ENCODE measurements around the gene GPR12. TPM values are rescaled to one million over a fixed set of nuclear protein-coding genes. Genes with fewer than 3 reads are reported as not detected.
A peak's percentile ranks its signal among the peaks of the same experiment; 100 is the strongest.

GPR12 gene
- total and polyA plus RNA-seq, 10 of the 15 experiments (the other 5 are each of a cell fraction or from before 2014, with no cell fraction given), result not detected

DNA sequence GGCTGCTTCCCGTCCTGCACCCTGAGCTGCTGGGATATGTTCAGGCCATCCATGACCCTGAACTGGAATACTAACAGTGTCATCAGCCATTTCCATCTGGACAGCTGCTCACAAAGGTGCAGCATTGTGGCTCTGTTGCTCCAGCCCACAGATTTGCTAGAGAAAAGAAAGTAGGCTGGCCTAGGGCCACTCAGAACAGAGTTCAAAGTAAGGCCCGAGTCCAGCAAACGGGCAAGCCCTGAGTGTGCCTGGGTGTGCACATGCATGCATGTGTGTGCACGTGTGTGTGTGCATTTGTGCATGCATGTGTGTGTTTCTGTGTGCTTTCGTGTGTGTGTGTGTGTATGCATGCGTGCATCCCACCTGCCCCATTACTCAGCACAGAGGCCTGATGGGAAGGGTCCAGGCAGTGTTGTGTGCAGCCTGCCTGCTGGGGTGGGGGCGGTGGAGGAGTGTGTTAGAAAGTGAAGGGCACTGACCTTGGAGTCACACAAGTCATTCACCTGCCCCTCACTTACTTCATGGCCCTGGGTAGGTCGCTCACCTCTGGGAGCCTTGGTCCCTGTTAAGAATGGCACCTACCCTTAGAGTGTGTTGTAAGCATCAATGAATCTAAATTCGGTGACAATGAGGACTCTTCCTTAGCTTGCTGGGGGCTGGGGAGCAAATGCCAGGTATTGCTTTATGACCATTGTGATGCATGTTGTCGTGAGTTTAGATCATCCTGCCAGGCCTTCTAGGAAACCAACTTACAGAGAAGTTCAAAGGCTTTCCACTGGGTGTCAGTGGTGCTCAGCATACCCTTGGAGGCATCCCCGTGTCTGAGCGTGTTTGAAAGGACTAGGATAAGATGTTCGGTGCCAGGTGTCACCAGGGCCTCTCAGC, 53.2 kb downstream of the GPR12 start (continued):
- TF ChIP-seq, protein P1, sequence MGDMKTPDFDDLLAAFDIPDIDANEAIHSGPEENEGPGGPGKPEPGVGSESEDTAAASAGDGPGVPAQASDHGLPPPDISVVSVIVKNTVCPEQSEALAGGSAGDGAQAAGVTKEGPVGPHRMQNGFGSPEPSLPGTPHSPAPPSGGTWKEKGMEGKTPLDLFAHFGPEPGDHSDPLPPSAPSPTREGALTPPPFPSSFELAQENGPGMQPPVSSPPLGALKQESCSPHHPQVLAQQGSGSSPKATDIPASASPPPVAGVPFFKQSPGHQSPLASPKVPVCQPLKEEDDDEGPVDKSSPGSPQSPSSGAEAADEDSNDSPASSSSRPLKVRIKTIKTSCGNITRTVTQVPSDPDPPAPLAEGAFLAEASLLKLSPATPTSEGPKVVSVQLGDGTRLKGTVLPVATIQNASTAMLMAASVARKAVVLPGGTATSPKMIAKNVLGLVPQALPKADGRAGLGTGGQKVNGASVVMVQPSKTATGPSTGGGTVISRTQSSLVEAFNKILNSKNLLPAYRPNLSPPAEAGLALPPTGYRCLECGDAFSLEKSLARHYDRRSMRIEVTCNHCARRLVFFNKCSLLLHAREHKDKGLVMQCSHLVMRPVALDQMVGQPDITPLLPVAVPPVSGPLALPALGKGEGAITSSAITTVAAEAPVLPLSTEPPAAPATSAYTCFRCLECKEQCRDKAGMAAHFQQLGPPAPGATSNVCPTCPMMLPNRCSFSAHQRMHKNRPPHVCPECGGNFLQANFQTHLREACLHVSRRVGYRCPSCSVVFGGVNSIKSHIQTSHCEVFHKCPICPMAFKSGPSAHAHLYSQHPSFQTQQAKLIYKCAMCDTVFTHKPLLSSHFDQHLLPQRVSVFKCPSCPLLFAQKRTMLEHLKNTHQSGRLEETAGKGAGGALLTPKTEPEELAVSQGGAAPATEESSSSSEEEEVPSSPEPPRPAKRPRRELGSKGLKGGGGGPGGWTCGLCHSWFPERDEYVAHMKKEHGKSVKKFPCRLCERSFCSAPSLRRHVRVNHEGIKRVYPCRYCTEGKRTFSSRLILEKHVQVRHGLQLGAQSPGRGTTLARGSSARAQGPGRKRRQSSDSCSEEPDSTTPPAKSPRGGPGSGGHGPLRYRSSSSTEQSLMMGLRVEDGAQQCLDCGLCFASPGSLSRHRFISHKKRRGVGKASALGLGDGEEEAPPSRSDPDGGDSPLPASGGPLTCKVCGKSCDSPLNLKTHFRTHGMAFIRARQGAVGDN (IDR thresholded peaks at IDR 0.05), result no peak
- TF ChIP-seq SPI1 (IDR thresholded peaks at IDR 0.05; ENCODE audit: borderline replicate concordance, insufficient read depth, low read depth, low read length) (no peak), IKZF2 (IDR thresholded peaks at IDR 0.05) (no peak)
- TF ChIP-seq, protein P2, sequence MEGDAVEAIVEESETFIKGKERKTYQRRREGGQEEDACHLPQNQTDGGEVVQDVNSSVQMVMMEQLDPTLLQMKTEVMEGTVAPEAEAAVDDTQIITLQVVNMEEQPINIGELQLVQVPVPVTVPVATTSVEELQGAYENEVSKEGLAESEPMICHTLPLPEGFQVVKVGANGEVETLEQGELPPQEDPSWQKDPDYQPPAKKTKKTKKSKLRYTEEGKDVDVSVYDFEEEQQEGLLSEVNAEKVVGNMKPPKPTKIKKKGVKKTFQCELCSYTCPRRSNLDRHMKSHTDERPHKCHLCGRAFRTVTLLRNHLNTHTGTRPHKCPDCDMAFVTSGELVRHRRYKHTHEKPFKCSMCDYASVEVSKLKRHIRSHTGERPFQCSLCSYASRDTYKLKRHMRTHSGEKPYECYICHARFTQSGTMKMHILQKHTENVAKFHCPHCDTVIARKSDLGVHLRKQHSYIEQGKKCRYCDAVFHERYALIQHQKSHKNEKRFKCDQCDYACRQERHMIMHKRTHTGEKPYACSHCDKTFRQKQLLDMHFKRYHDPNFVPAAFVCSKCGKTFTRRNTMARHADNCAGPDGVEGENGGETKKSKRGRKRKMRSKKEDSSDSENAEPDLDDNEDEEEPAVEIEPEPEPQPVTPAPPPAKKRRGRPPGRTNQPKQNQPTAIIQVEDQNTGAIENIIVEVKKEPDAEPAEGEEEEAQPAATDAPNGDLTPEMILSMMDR (IDR thresholded peaks at IDR 0.05 in 2 of 3, conservative IDR thresholded peaks at IDR 0.05 in 1 of 3; ENCODE audit: control insufficient read depth in 2 of 3, extremely low read depth in 1 of 3, insufficient read depth in 1 of 3, low read depth in 3 of 3, low read length in 3 of 3), result peak; percentile 50 to 54 (median 53)

All from GM12878 (cell line).